Suprapubic skin (tissue), 4 donors: ENCODE data around the gene DOK1.

Experiments
- POLR2A ChIP-seq, 2 donors: fragments of 450-650 bp; IDR thresholded peaks; one replicate each; pipeline ENCODE4 v1.6.1; 2017; ENCODE audit warnings: antibody characterized with exemption in 2 of 2, mild to moderate bottlenecking in 2 of 2, moderate library complexity in 2 of 2
- POLR2AphosphoS5 ChIP-seq, 3 donors: sonication (generic); formaldehyde crosslinking; IDR thresholded peaks; one replicate each; pipeline ENCODE4 v1.6.1; 2017; ENCODE audit warnings: antibody characterized with exemption in 3 of 3

GRCh38 chr2:74567881-74568280, 13.4 kb downstream of the DOK1 start:
- TF ChIP-seq POLR2AphosphoS5 (IDR thresholded peaks at IDR 0.05) (no peak), POLR2A (IDR thresholded peaks at IDR 0.05) (no peak)
